Neuronal stem cell (in vitro differentiated cells): ENCODE results near the gene RASL11B. TPM values are rescaled to one million over a fixed set of nuclear protein-coding genes. Genes with fewer than 3 reads are reported as not detected.

Experiments used
- DNase-seq: peaks from one replicate; pipeline ENCODE4 v3.0.0-alpha.2; 2013; ENCODE audit warnings: low spot score
- H2AFZ ChIP-seq: one replicate; pipeline ENCODE4 v1.6.1; 2013; ENCODE audit warnings: mild to moderate bottlenecking, low read length, inconsistent platforms
- H2AK5ac ChIP-seq: 2 replicates; pipeline ENCODE4 v1.6.1; 2013; ENCODE audit warnings: low read depth, mild to moderate bottlenecking, inconsistent platforms, low read length, moderate library complexity, mixed read lengths
- H2BK120ac ChIP-seq: 2 replicates; pipeline ENCODE4 v1.6.1; 2013; ENCODE audit warnings: low read depth, mild to moderate bottlenecking, inconsistent platforms, low read length, moderate library complexity, mixed read lengths
- H2BK12ac ChIP-seq: one replicate; pipeline ENCODE4 v1.6.1; 2013; ENCODE audit warnings: low read length, inconsistent platforms
- H2BK15ac ChIP-seq: 2 replicates; pipeline ENCODE4 v1.6.1; 2013; ENCODE audit warnings: mild to moderate bottlenecking, low read length, inconsistent platforms, mixed read lengths
- H2BK5ac ChIP-seq: one replicate; pipeline ENCODE4 v1.6.1; 2013; ENCODE audit warnings: inconsistent platforms, mild to moderate bottlenecking, low read length, moderate library complexity
- H3K14ac ChIP-seq: one replicate; pipeline ENCODE4 v1.6.1; 2013; ENCODE audit warnings: low read length, inconsistent platforms
- H3K18ac ChIP-seq: 2 replicates; pipeline ENCODE4 v1.6.1; 2013; ENCODE audit warnings: low read length, inconsistent platforms
- H3K23ac ChIP-seq: 2 replicates; pipeline ENCODE4 v1.6.1; 2013; ENCODE audit warnings: low read depth, mild to moderate bottlenecking, mixed read lengths, low read length, inconsistent platforms; ENCODE audit not compliant: poor library complexity
- H3K27ac ChIP-seq: replicated peaks from 3 replicates; pipeline ENCODE4 v1.5.1; 2013; ENCODE audit warnings: low read length, inconsistent platforms
- H3K27me3 ChIP-seq, 3 experiments: 2 replicates each; pipeline ENCODE4 v1.6.1; 2013; ENCODE audit warnings: low read length in 3 of 3, mild to moderate bottlenecking in 2 of 3, inconsistent platforms in 1 of 3, low read depth in 1 of 3, mixed read lengths in 1 of 3, moderate library complexity in 1 of 3; ENCODE audit not compliant: control insufficient read depth in 3 of 3, insufficient read depth in 3 of 3
- H3K36me3 ChIP-seq, 2 donors: replicated peaks in 1 of 2; 2 replicates each; pipeline ENCODE4 v1.6.1; 2013; ENCODE audit warnings: low read length in 2 of 2; ENCODE audit not compliant: control insufficient read depth in 2 of 2, insufficient read depth in 2 of 2
- H3K4ac ChIP-seq: 2 replicates; pipeline ENCODE4 v1.6.1; 2013; ENCODE audit warnings: inconsistent platforms, mild to moderate bottlenecking, low read length, moderate library complexity
- H3K4me1 ChIP-seq, 2 donors: 1 replicate in 1 of 2; 2 replicates in 1 of 2; pipeline ENCODE4 v1.6.1; 2013; ENCODE audit warnings: low read length in 2 of 2, low read depth in 1 of 2; ENCODE audit not compliant: control insufficient read depth in 2 of 2, insufficient read depth in 1 of 2
- H3K4me2 ChIP-seq: one replicate; pipeline ENCODE4 v1.6.1; 2013; ENCODE audit warnings: mild to moderate bottlenecking, low read length, inconsistent platforms; ENCODE audit not compliant: insufficient read depth, poor library complexity, severe bottlenecking
- H3K4me3 ChIP-seq, 2 donors: 2 replicates each; pipeline ENCODE4 v1.5.1; 2013; ENCODE audit warnings: low read length in 2 of 2, mild to moderate bottlenecking in 2 of 2, inconsistent platforms in 1 of 2, moderate library complexity in 1 of 2
- H3K79me1 ChIP-seq: one replicate; pipeline ENCODE4 v1.6.1; 2013; ENCODE audit warnings: low read depth, mild to moderate bottlenecking, inconsistent platforms, low read length, moderate library complexity
- H3K9ac ChIP-seq: one replicate; pipeline ENCODE4 v1.6.1; 2013; ENCODE audit warnings: mild to moderate bottlenecking, low read depth, low read length, inconsistent platforms; ENCODE audit not compliant: poor library complexity
- H3K9me3 ChIP-seq, 2 donors: replicated peaks in 1 of 2; 2 replicates each; pipeline versions ENCODE3 to v1.6.1; 2013; ENCODE audit warnings: low read length in 2 of 2, mild to moderate bottlenecking in 2 of 2, inconsistent platforms in 1 of 2, low read depth in 1 of 2, mixed read lengths in 1 of 2, moderate library complexity in 1 of 2; ENCODE audit not compliant: control insufficient read depth in 2 of 2, insufficient read depth in 1 of 2
- H4K8ac ChIP-seq: one replicate; pipeline ENCODE4 v1.6.1; 2013; ENCODE audit warnings: low read depth, mild to moderate bottlenecking, inconsistent platforms, low read length, moderate library complexity
- H4K91ac ChIP-seq: one replicate; pipeline ENCODE4 v1.6.1; 2013; ENCODE audit warnings: low read length, low read depth, mild to moderate bottlenecking, inconsistent platforms; ENCODE audit not compliant: poor library complexity
- WGBS, 2 donors: extraction: QIAGEN DNeasy Blood & Tissue Kit; methylation state at CpG; one replicate each; pipeline ENCODE4 v1.1.7; 2013; ENCODE audit warnings: missing lambda C conversion rate in 2 of 2, mixed read lengths in 1 of 2; ENCODE audit not compliant: insufficient read length in 2 of 2, insufficient replicate concordance in 1 of 2; ENCODE audit errors: extremely low coverage in 2 of 2; 5-methylcytosine and 5-hydroxymethylcytosine counted together
- polyA plus RNA-seq, 2 experiments: library from polyadenylated mRNA; stranded (reverse); fragments of 200-250 nt; gene quantifications; one replicate each; pipeline ENCODE4 v1.2.3, GENCODE V29; 2013

The RASL11B gene
- polyA plus RNA-seq (2013, experiment 1 of 2): 5.3 TPM
- polyA plus RNA-seq (2013, experiment 2 of 2): 5.3 TPM

GRCh38 chr4:52861879-52862616 is at the start of gene RASL11B:
Gene RASL11B, plus strand, starts transcription at chr4:52862317. Its CDS starts 191 bp downstream, at chr4:52862508.
- WGBS, 2 donors: no CpG with 5 or more reads among the region's 94 CpGs
- Histone ChIP-seq H3K14ac (peak within 1 kb of the TSS; percentile 99), H3K4me2 (peak within 1 kb of the TSS; percentile 100), H3K4me3 (peak within 1 kb of the TSS; percentile 76 to 94), H2BK12ac (peak within 1 kb of the TSS; percentile 98), H3K27me3 (peaks cover 0 to 5% (median 0%) of the 10 kb centered on the region in 3 experiments), H4K91ac (no peak within 1 kb of the TSS), H3K27ac (no peak within 1 kb of the TSS), H4K8ac (peak within 1 kb of the TSS; percentile 76), H3K18ac (peak within 1 kb of the TSS; percentile 97), H3K9me3 (peaks cover 2 to 16% of the 10 kb centered on the region in 2 donors), H2AK5ac (peak within 1 kb of the TSS; percentile 81), H3K4me1 (peaks cover 12 to 14% of the 10 kb centered on the region in 2 donors), H3K4ac (peak within 1 kb of the TSS; percentile 60), H3K9ac (peak within 1 kb of the TSS; percentile 94), H2BK15ac (peak within 1 kb of the TSS; percentile 62), H2BK5ac (peak within 1 kb of the TSS; percentile 69), H3K23ac (peak within 1 kb of the TSS; percentile 87), H2AFZ (peak within 1 kb of the TSS; percentile 98), H2BK120ac (no peak within 1 kb of the TSS), H3K36me3 (peaks cover 13 to 36% of the 10 kb centered on the region in 2 donors), H3K79me1 (peaks cover 4% of the 10 kb centered on the region)
- peak; percentile 84 for DNase-seq

GRCh38 chr4:52813546-52813945 is 48.6 kb upstream of the RASL11B start:
- DNase-seq: no peak
- H2AK5ac ChIP-seq: no peak overlapping the region
- H2BK120ac ChIP-seq: no peak overlapping the region
- no peak overlapping the region for H3K18ac ChIP-seq
- no peak overlapping the region for H3K23ac ChIP-seq
- H3K9ac ChIP-seq: no peak overlapping the region
- WGBS, 2 donors: no CpG with 5 or more reads among the region's 4 CpGs
- no peaks in the 10 kb centered on the region for H3K4me1 ChIP-seq
- no peak overlapping the region for H2AFZ ChIP-seq
- H3K79me1 ChIP-seq: no peaks in the 10 kb centered on the region
- no peak overlapping the region for H2BK12ac ChIP-seq
- no peak overlapping the region for H2BK15ac ChIP-seq
- H2BK5ac ChIP-seq: no peak overlapping the region
- H4K8ac ChIP-seq: no peak overlapping the region
- no peaks in the 10 kb centered on the region for H3K27me3 ChIP-seq
- H3K4me2 ChIP-seq: no peak overlapping the region
- H3K4ac ChIP-seq: no peak overlapping the region
- no peak overlapping the region for H3K4me3 ChIP-seq
- no peaks in the 10 kb centered on the region for H3K36me3 ChIP-seq
- H3K27ac ChIP-seq: no peak overlapping the region
- H3K9me3 ChIP-seq: peaks cover 0 to 2% of the 10 kb centered on the region in 2 donors
- H3K14ac ChIP-seq: no peak overlapping the region
- H4K91ac ChIP-seq: no peak overlapping the region

GRCh38 chr4:52822583-52822971 is 39.5 kb upstream of the RASL11B start:
- no peak overlapping the region for H2AK5ac ChIP-seq
- DNase-seq: no peak
- whole genome bisulfite sequencing, 2 donors: no CpG with 5 or more reads among the region's 2 CpGs
- peaks cover 0 to 2% of the 10 kb centered on the region in 2 donors for H3K9me3 ChIP-seq
- no peak overlapping the region for H2BK5ac ChIP-seq
- H3K14ac ChIP-seq: no peak overlapping the region
- H3K79me1 ChIP-seq: no peaks in the 10 kb centered on the region
- H2BK12ac ChIP-seq: no peak overlapping the region
- H4K91ac ChIP-seq: no peak overlapping the region
- no peak overlapping the region for H3K4ac ChIP-seq
- no peak overlapping the region for H2BK15ac ChIP-seq
- no peak overlapping the region for H3K4me3 ChIP-seq
- H3K4me1 ChIP-seq: peaks cover 8 to 13% of the 10 kb centered on the region in 2 donors
- H4K8ac ChIP-seq: no peak overlapping the region
- no peak overlapping the region for H2BK120ac ChIP-seq
- no peak overlapping the region for H3K9ac ChIP-seq
- no peaks in the 10 kb centered on the region for H3K36me3 ChIP-seq
- H3K4me2 ChIP-seq: no peak overlapping the region
- no peak overlapping the region for H3K18ac ChIP-seq
- H3K23ac ChIP-seq: no peak overlapping the region
- no peaks in the 10 kb centered on the region for H3K27me3 ChIP-seq
- no peak overlapping the region for H3K27ac ChIP-seq
- H2AFZ ChIP-seq: no peak overlapping the region

- no peak overlapping the region for H2AK5ac ChIP-seq
- no peak overlapping the region for H4K91ac ChIP-seq
- no peak overlapping the region for H3K4me3 ChIP-seq
- H2BK12ac ChIP-seq: no peak overlapping the region
- H3K4me2 ChIP-seq: no peak overlapping the region
- H3K4ac ChIP-seq: no peak overlapping the region
- H4K8ac ChIP-seq: no peak overlapping the region
- H3K23ac ChIP-seq: no peak overlapping the region
- WGBS, 2 donors: no CpG with 5 or more reads among the region's 5 CpGs
- no peak for DNase-seq
- H3K9me3 ChIP-seq: peaks cover 0 to 2% of the 10 kb centered on the region in 2 donors
- no peaks in the 10 kb centered on the region for H3K36me3 ChIP-seq
- H2AFZ ChIP-seq: no peak overlapping the region
- no peak overlapping the region for H3K27ac ChIP-seq
- H2BK15ac ChIP-seq: no peak overlapping the region
- no peak overlapping the region for H3K18ac ChIP-seq
- no peak overlapping the region for H2BK120ac ChIP-seq
- no peaks in the 10 kb centered on the region for H3K27me3 ChIP-seq
- no peak overlapping the region for H3K9ac ChIP-seq
- H3K79me1 ChIP-seq: no peaks in the 10 kb centered on the region
- H3K14ac ChIP-seq: no peak overlapping the region
- peaks cover 8 to 13% of the 10 kb centered on the region in 2 donors for H3K4me1 ChIP-seq
- no peak overlapping the region for H2BK5ac ChIP-seq
Measured at GRCh38 chr4:52822972-52823701, 39.0 kb upstream of the RASL11B start.
